Heart left ventricle (tissue), 16 donors: Measurements from ENCODE around the gene MSRB3. TPM values are rescaled to one million over a fixed set of nuclear protein-coding genes. Genes with fewer than 3 reads are reported as not detected.

Source experiments
- ATAC-seq, 4 donors: fragments of 200-7000 bp; cut with Tn5 transposase; one replicate each; pipeline ENCODE4 v1.9.1; 2020 to 2022; ENCODE audit warnings: moderate library complexity in 4 of 4, mild to moderate bottlenecking in 3 of 4, moderate number of reproducible peaks in 1 of 4
- DNase-seq, 5 donors: peaks; one replicate each; pipeline ENCODE4 v3.0.0-alpha.2; 2020
- H3K27ac ChIP-seq, 12 donors: fragments of 200-600 bp; sonication (generic) in 4 of 12; one replicate each; pipeline versions ENCODE4 v1.5.0 to v1.8.0; 2016 to 2022; ENCODE audit warnings: mild to moderate bottlenecking in 2 of 12
- H3K27me3 ChIP-seq, 9 donors: fragments of 200-600 bp; sonication (generic) in 2 of 9; one replicate each; pipeline versions ENCODE4 v1.5.1 to v1.8.0; 2016 to 2022; ENCODE audit warnings: mild to moderate bottlenecking in 3 of 9
- H3K36me3 ChIP-seq, 9 donors: fragments of 200-600 bp; sonication (generic) in 2 of 9; one replicate each; pipeline versions ENCODE4 v1.5.0 to v1.8.0; 2018 to 2022; ENCODE audit warnings: mild to moderate bottlenecking in 2 of 9
- H3K4me1 ChIP-seq, 12 donors: fragments of 200-600 bp; sonication (generic) in 4 of 12; one replicate each; pipeline versions ENCODE4 v1.5.0 to v1.8.0; 2016 to 2022; ENCODE audit warnings: mild to moderate bottlenecking in 3 of 12
- H3K4me3 ChIP-seq, 12 donors: fragments of 200-600 bp; sonication (generic) in 4 of 12; one replicate each; pipeline versions ENCODE4 v1.5.0 to v1.8.0; 2017 to 2022; ENCODE audit warnings: mild to moderate bottlenecking in 9 of 12, moderate library complexity in 4 of 12
- H3K9me3 ChIP-seq, 12 donors: fragments of 200-600 bp; sonication (generic) in 4 of 12; one replicate each; pipeline versions ENCODE4 v1.5.0 to v1.8.0; 2016 to 2022; ENCODE audit warnings: mild to moderate bottlenecking in 1 of 12
- CTCF ChIP-seq, 12 donors: fragments of 200-600 bp; sonication (generic) in 4 of 12; IDR thresholded peaks; one replicate each; pipeline versions ENCODE4 v1.5.0 to v1.8.0; 2018 to 2022; ENCODE audit warnings: antibody characterized with exemption in 12 of 12, mild to moderate bottlenecking in 5 of 12
- POLR2A ChIP-seq, 2 donors: fragments of 450-650 bp; IDR thresholded peaks; one replicate each; pipeline ENCODE4 v1.6.1; 2017; ENCODE audit warnings: antibody characterized with exemption in 2 of 2, mild to moderate bottlenecking in 2 of 2, moderate library complexity in 2 of 2
- WGBS, 4 donors: extraction: QIAGEN DNeasy Blood & Tissue Kit in 2 of 4; methylation state at CpG; one replicate each; pipeline versions ENCODE4 v1.1.5 to v1.1.7; 2013 to 2018; 5-methylcytosine and 5-hydroxymethylcytosine counted together
- intact Hi-C, 10 donors: fragments of 100-400 bp; cut with DNase I; formaldehyde crosslinking; loops; one replicate each; pipeline versions ENCODE4 v1.11.1 to v1.14.2; 2022
- polyA plus RNA-seq, 2 donors: library from polyadenylated mRNA; stranded (reverse); fragments of 200-250 nt; gene quantifications; one replicate each; pipeline ENCODE4 v1.2.3, GENCODE V29; 2013
- total RNA-seq, 9 donors: library from RNA; depleted of rRNA in 2 of 9; stranded (reverse); fragments of >200 nt in 2 of 9; fragmentation: NEBNext Ultra II Directional in 3 of 9; extraction: Animal tissue kit (Norgen Biotek cat#: 25700) in 3 of 9; gene quantifications; one replicate each; pipeline versions ENCODE4 v1.1.0 to v1.2.4, GENCODE V29; 2016 to 2023
- donor health status: ischemic (EF 13 %, LVEDD 7.1; RV severe dilation, severe dysfunction).
- donor health status: healthy with polysubstance abuse.
- donor health status: DM: no; HTN: yes; CAD: no.
- donor health status: DM: no; HTN: no; CAD: no.
- donor health status: ischemic (EF 25% LVEDD 6.9; RV normal size, moderate dysfunction).
- donor health status: ischemic (EF 25% LVEDD 5.7; RV mildly dilated, moderate dysfunction).
- donor health status: healthy.
- donor health status: DM: yes; HTN: yes; CAD: no.
- donor health status: ischemic (EF 35%, LVEDD 5.7; RV mildly dilated, moderate dysfunction).
- donor health status: nonischemic (EF 11% LVEDD 7.7; RV severe dilation, severe dysfunction).
- donor health status: DM: yes; HTN: yes; CAD: no.
- donor health status: PGD.
- donor health status: ischemic (EF 29% LVEDD 5.4; RV normal size, mild dysfunction).
- donor health status: nonischemic (EF 23%, LVEDD 6.1; RV moderate dilation, normal function).

The MSRB3 gene
- total and polyA plus RNA-seq, 11 donors, result 54.1 to 165 (median 117) TPM

- ATAC-seq (no peak), DNase-seq (no peak)
- Histone ChIP-seq H3K4me1 (peaks cover 0 to 17% (median 0%) of the 10 kb centered on the region in 12 donors), H3K36me3 (peaks cover 0 to 8% (median 0%) of the 10 kb centered on the region in 9 donors), H3K9me3 (no peaks in the 10 kb centered on the region), H3K4me3 (no peak overlapping the region), H3K27ac (no peak overlapping the region), H3K27me3 (no peaks in the 10 kb centered on the region)
- intact Hi-C loops, result loop anchor here in 2 of 10 donors (10.0 kb wide), 1 partner anchor 357 kb away; no protein-coding TSS in a partner anchor
- 62 to 86% (median 69%) methylated on average over 4 of the region's 4 CpGs for WGBS, 4 donors
- TF ChIP-seq POLR2A (IDR thresholded peaks at IDR 0.05), result no peak
- TF ChIP-seq CTCF (IDR thresholded peaks at IDR 0.05), result no peak
Observed at GRCh38 chr12:65318186-65318685, 39.8 kb downstream of the MSRB3 start.

- H3K27ac ChIP-seq, result no peak overlapping the region
- H3K36me3 ChIP-seq, result peaks cover 0 to 8% (median 0%) of the 10 kb centered on the region in 9 donors
- no peak overlapping the region for H3K4me3 ChIP-seq
- intact Hi-C loops, result loop anchor here in 4 of 10 donors (10.0 kb wide), 2 partner anchors 355 to 765 kb away; no protein-coding TSS in a partner anchor
- DNase-seq (no peak), ATAC-seq (no peak)
- peaks cover 0 to 20% (median 0%) of the 10 kb centered on the region in 12 donors for H3K4me1 ChIP-seq
- H3K9me3 ChIP-seq, result no peaks in the 10 kb centered on the region
- TF ChIP-seq POLR2A (IDR thresholded peaks at IDR 0.05) (no peak), CTCF (IDR thresholded peaks at IDR 0.05) (no peak)
- WGBS, 4 donors, result 69 to 81% (median 78%) methylated on average over 3 of the region's 3 CpGs
- H3K27me3 ChIP-seq, result no peaks in the 10 kb centered on the region
Observed at GRCh38 chr12:65319688-65320200, 41.3 kb downstream of the MSRB3 start.

- 34 to 50% (median 47%) methylated on average over 5 of the region's 5 CpGs for WGBS, 4 donors
- H3K4me3 ChIP-seq, result no peak overlapping the region
- no peak for DNase-seq
- H3K9me3 ChIP-seq, result no peaks in the 10 kb centered on the region
- no peak overlapping the region for H3K27ac ChIP-seq
- peaks cover 0 to 4% (median 0%) of the 10 kb centered on the region in 9 donors for H3K36me3 ChIP-seq
- intact Hi-C loops, result loop anchor here in 2 of 10 donors (10.0 kb wide), 2 partner anchors 352 to 762 kb away; no protein-coding TSS in a partner anchor
- peaks cover 0 to 39% (median 3%) of the 10 kb centered on the region in 12 donors for H3K4me1 ChIP-seq
- H3K27me3 ChIP-seq, result no peaks in the 10 kb centered on the region
- TF ChIP-seq CTCF (IDR thresholded peaks at IDR 0.05), result no peak
- no peak for TF ChIP-seq POLR2A (IDR thresholded peaks at IDR 0.05)
- no peak for ATAC-seq
Observed at GRCh38 chr12:65323070-65323469, 44.6 kb downstream of the MSRB3 start.

- intact Hi-C loops, result loop anchor here in 2 of 10 donors (10.0 kb wide), 2 partner anchors 351 to 761 kb away; no protein-coding TSS in a partner anchor
- H3K27me3 ChIP-seq, result no peaks in the 10 kb centered on the region
- no peaks in the 10 kb centered on the region for H3K9me3 ChIP-seq
- no peak for TF ChIP-seq POLR2A (IDR thresholded peaks at IDR 0.05)
- TF ChIP-seq CTCF (IDR thresholded peaks at IDR 0.05), result no peak
- no peak for ATAC-seq
- H3K36me3 ChIP-seq, result peaks cover 0 to 13% (median 0%) of the 10 kb centered on the region in 9 donors
- no peak overlapping the region for H3K4me3 ChIP-seq
- DNase-seq, result no peak
- peaks cover 0 to 48% (median 3%) of the 10 kb centered on the region in 12 donors for H3K4me1 ChIP-seq
- WGBS, 4 donors, result 64 to 74% (median 70%) methylated on average over 2 of the region's 2 CpGs
- no peak overlapping the region for H3K27ac ChIP-seq
Observed at GRCh38 chr12:65324056-65324455, 45.6 kb downstream of the MSRB3 start.
